BJ (cell line): ENCODE measurements around the gene CCL3. TPM values are rescaled to one million over a fixed set of nuclear protein-coding genes. Genes with fewer than 3 reads are reported as not detected.
"Not testable (repeated sequence)": the region's sequence is repeated elsewhere in the genome, so short reads cannot be mapped to it uniquely, and the experiment has no call there.

Source experiments
- CTCF ChIA-PET: fragments of 350-600 bp; formaldehyde crosslinking; extraction: SDS; loops from one replicate; lab custom pipeline; 2021; ENCODE audit warnings: antibody characterized with exemption, inconsistent platforms; lab: Yijun Ruan, JAX
- POLR2A ChIA-PET: fragments of 300-600 bp; sonication (Branson Sonifier 250); formaldehyde crosslinking; extraction: SDS; loops from one replicate; lab custom pipeline; 2021; ENCODE audit warnings: antibody characterized with exemption; lab: Charles Lee
- DNase-seq: peaks from one replicate; pipeline ENCODE4 v3.0.0-alpha.2; 2011; ENCODE audit warnings: low read depth
- H3K27me3 ChIP-seq: 2 replicates; pipeline ENCODE4 v1.6.0; 2011; ENCODE audit warnings: low read length; ENCODE audit not compliant: control insufficient read depth, insufficient read depth
- H3K36me3 ChIP-seq: 2 replicates; pipeline ENCODE4 v1.5.1; 2011; ENCODE audit warnings: low read length; ENCODE audit not compliant: control insufficient read depth, insufficient read depth
- H3K4me3 ChIP-seq: 2 replicates; pipeline ENCODE4 v1.5.1; 2011; ENCODE audit warnings: low read depth, mild to moderate bottlenecking, control low read depth, low read length
- polyA plus RNA-seq: library from polyadenylated mRNA; depleted of rRNA; stranded (reverse); fragments of >200 nt; gene quantifications from 2 replicates; pipeline ENCODE4 v1.2.3, GENCODE V29; 2011
- TF ChIP-seq, protein P1 (sequence below): IDR thresholded peaks from 2 replicates; pipeline ENCODE4 v1.5.1; 2011; ENCODE audit warnings: low read depth, mild to moderate bottlenecking, control low read depth, inconsistent platforms, low read length, moderate library complexity; ENCODE audit not compliant: insufficient read depth

The CCL3 gene
- polyA plus RNA-seq, 1 experiment = not detected

- Histone ChIP-seq H3K27me3 (no peaks in the 10 kb centered on the region), H3K36me3 (no peaks in the 10 kb centered on the region), H3K4me3 (no peak overlapping the region)
- no peak for DNase-seq
- POLR2A ChIA-PET = no interaction called here
- CTCF ChIA-PET = no interaction called here
- TF ChIP-seq, protein P1, sequence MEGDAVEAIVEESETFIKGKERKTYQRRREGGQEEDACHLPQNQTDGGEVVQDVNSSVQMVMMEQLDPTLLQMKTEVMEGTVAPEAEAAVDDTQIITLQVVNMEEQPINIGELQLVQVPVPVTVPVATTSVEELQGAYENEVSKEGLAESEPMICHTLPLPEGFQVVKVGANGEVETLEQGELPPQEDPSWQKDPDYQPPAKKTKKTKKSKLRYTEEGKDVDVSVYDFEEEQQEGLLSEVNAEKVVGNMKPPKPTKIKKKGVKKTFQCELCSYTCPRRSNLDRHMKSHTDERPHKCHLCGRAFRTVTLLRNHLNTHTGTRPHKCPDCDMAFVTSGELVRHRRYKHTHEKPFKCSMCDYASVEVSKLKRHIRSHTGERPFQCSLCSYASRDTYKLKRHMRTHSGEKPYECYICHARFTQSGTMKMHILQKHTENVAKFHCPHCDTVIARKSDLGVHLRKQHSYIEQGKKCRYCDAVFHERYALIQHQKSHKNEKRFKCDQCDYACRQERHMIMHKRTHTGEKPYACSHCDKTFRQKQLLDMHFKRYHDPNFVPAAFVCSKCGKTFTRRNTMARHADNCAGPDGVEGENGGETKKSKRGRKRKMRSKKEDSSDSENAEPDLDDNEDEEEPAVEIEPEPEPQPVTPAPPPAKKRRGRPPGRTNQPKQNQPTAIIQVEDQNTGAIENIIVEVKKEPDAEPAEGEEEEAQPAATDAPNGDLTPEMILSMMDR = no peak
These were observed 14.8 kb upstream of the CCL3 start for GRCh38 chr17:36104701-36105181.

- H3K27me3 ChIP-seq, POLR2A ChIA-PET, CTCF ChIA-PET, H3K4me3 ChIP-seq, H3K36me3 ChIP-seq, DNase-seq: not testable (repeated sequence)
These were observed 14.3 kb upstream of the CCL3 start for GRCh38 chr17:36104246-36104645.

GRCh38 chr17:36103401-36103975, 13.5 kb upstream of the CCL3 start, which contains the start of gene CCL4:
Gene CCL4 (plus strand): TSS chr17:36103827. CDS start chr17:36103906, 79 bp downstream.
- CTCF ChIA-PET = interaction anchor here (0.8 kb wide), 1 partner anchor 17 kb away, joined by 4 read pairs; no protein-coding TSS in a partner anchor
- H3K27me3 ChIP-seq, POLR2A ChIA-PET, H3K36me3 ChIP-seq, H3K4me3 ChIP-seq, DNase-seq: not testable (repeated sequence)

DNA sequence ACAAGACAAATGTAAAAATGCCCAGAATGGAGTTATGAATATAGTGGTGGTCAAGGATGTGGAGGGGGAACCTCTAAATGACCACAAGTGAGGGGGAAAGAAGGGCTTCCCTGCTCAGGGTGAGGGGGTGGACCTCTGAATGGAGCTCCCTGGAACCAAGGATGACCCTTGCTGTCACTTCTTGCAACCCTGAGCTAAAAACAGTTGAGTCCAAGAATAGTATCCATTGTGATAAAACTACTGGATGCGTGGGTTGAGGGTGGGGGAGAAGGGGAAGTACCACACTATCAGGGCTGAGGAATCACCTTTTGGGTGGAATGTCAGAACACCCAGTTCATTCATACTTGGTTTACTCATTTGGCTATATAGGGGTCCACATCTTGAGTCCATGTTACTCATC, 9.1 kb upstream of the CCL3 start:
- DNase-seq, H3K4me3 ChIP-seq, H3K36me3 ChIP-seq, H3K27me3 ChIP-seq, POLR2A ChIA-PET, CTCF ChIA-PET: not testable (repeated sequence)

- TF ChIP-seq, protein P1 = no peak
- H3K4me3 ChIP-seq = no peak overlapping the region
- no peak for DNase-seq
- CTCF ChIA-PET = no interaction called here
- no peaks in the 10 kb centered on the region; the same call in 1 of the 2 replicates for H3K27me3 ChIP-seq
- H3K36me3 ChIP-seq = no peaks in the 10 kb centered on the region
- POLR2A ChIA-PET = no interaction called here
These were observed 6.0 kb upstream of the CCL3 start for GRCh38 chr17:36095992-36096391.

DNA sequence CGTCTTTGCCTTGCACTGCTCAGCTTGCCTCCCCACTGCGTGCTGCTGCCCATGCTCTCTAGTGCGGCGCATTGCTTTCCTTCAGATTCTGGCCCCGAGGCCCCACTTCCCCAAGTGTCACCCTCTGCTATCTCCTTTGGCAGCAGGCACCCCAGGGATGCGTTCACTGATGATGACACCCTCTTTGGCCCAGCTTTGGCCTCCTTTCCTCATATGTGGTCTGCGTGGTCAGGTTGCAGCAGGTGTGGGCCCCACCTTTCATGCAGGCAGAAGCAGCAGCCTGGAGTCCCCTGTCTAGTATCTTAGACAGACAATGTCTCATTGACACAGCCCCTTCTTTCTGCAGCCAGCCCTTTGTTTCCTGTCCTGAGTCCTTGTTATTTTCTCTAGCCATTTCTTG, 4.8 kb upstream of the CCL3 start:
- ChIA-PET POLR2A (no interaction called here), CTCF (no interaction called here)
- TF ChIP-seq, protein P1 = no peak
- no peaks in the 10 kb centered on the region; the same call in 1 of the 2 replicates for H3K27me3 ChIP-seq
- H3K4me3 ChIP-seq = no peak overlapping the region
- DNase-seq = no peak
- H3K36me3 ChIP-seq = no peaks in the 10 kb centered on the region

DNA sequence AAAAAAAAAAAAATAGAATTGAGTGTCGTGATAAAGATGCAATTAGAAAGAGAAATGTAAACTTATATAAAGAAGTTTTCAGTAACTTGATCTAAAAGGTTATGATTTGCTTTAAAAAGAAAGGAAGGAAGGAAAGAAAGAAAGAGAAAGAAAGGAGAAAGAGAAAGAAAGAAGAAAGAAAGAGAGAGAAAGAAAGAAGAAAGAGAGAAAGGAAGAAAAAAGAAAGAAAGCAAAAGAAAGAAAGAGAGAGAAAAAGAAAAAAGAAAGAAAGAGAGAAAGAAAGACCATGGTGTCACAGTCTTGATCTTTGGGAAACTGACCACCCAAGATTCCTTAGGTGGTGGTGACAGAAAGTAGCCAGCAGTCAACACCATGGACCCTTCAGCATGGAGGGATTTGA, 4.3 kb upstream of the CCL3 start:
- DNase-seq = no peak
- ChIA-PET CTCF (no interaction called here), POLR2A (no interaction called here)
- H3K4me3 ChIP-seq = no peak overlapping the region
- TF ChIP-seq, protein P1 = no peak
- H3K27me3 ChIP-seq = no peaks in the 10 kb centered on the region; the same call in 1 of the 2 replicates
- H3K36me3 ChIP-seq = no peaks in the 10 kb centered on the region

DNA sequence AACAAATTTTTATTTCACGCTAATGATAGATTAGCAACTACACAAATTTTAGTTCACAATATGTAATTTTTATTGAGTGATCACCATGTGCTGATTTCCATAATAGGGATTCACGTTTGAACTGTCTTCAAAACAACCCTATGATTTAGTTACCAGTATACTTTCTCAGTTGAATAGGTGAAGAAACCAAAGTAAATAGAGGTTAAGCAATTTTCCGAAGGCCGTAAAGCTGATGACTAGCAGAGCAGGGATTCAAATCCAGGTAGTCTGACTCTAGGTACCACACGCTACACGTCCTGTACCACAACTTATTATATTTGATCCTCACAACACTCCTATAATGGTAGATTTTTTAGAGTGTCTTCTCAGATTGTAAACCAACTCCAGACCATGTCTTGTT, 2.8 kb upstream of the CCL3 start:
- H3K27me3 ChIP-seq, H3K4me3 ChIP-seq, POLR2A ChIA-PET, DNase-seq, CTCF ChIA-PET, H3K36me3 ChIP-seq: not testable (repeated sequence)
